OCI-LY1 (cell line): ENCODE data around the gene FHOD3.

Experiments used
- H2AFZ ChIP-seq: fragments of 200-600 bp; sonication (generic), shearing (Covaris generic); 2 replicates; pipeline ENCODE4 v1.6.0; 2014; ENCODE audit warnings: antibody characterized with exemption, mild to moderate bottlenecking, low read length
- H3F3A ChIP-seq: fragments of 200-600 bp; sonication (generic), shearing (Covaris generic); 2 replicates; pipeline ENCODE4 v1.6.0; 2014; ENCODE audit warnings: mild to moderate bottlenecking, antibody characterized with exemption, low read length, moderate library complexity; ENCODE audit not compliant: insufficient read depth
- H3K27ac ChIP-seq: fragments of 200-600 bp; sonication (generic); 2 replicates; pipeline ENCODE4 v1.5.1; 2014; ENCODE audit warnings: low read length, mixed run types, mild to moderate bottlenecking, low read depth; ENCODE audit not compliant: poor library complexity, severe bottlenecking
- H3K27me3 ChIP-seq: fragments of 200-600 bp; sonication (generic); 2 replicates; pipeline ENCODE4 v1.6.0; 2014; ENCODE audit warnings: antibody characterized with exemption, mild to moderate bottlenecking, low read length, moderate library complexity; ENCODE audit not compliant: insufficient read depth
- H3K36me3 ChIP-seq: fragments of 200-600 bp; sonication (generic); 2 replicates; pipeline ENCODE4 v1.6.1; 2014; ENCODE audit warnings: mild to moderate bottlenecking, antibody characterized with exemption, low read length, moderate library complexity, mixed read lengths; ENCODE audit not compliant: insufficient read depth
- H3K4me1 ChIP-seq: fragments of 200-600 bp; sonication (generic); 2 replicates; pipeline ENCODE4 v1.5.1; 2014; ENCODE audit warnings: mild to moderate bottlenecking, low read length, moderate library complexity; ENCODE audit not compliant: insufficient read depth, severe bottlenecking
- H3K4me2 ChIP-seq: fragments of 200-600 bp; sonication (generic), shearing (Covaris generic); 2 replicates; pipeline ENCODE4 v1.6.1; 2014; ENCODE audit warnings: low read length
- H3K4me3 ChIP-seq: fragments of 200-600 bp; sonication (generic); 2 replicates; pipeline ENCODE4 v1.5.1; 2014; ENCODE audit warnings: low read length, low read depth, mild to moderate bottlenecking, mixed read lengths; ENCODE audit not compliant: poor library complexity, severe bottlenecking
- H3K79me2 ChIP-seq: fragments of 200-600 bp; shearing (Covaris generic); 2 replicates; pipeline ENCODE4 v1.6.1; 2016; ENCODE audit warnings: mixed run types, low read length, mixed read lengths; ENCODE audit not compliant: insufficient read depth
- H3K9ac ChIP-seq: fragments of 200-600 bp; sonication (generic), shearing (Covaris generic); 2 replicates; pipeline ENCODE4 v1.6.1; 2014; ENCODE audit warnings: mild to moderate bottlenecking, low read length, mixed read lengths
- H3K9me2 ChIP-seq: fragments of 200-600 bp; sonication (generic), shearing (Covaris generic); 2 replicates; pipeline ENCODE4 v1.6.1; 2014; ENCODE audit warnings: low read depth, mild to moderate bottlenecking, low read length, mixed read lengths
- H3K9me3 ChIP-seq: fragments of 200-600 bp; shearing (Covaris generic); 2 replicates; pipeline ENCODE4 v1.6.1; 2014; ENCODE audit warnings: low read length, mixed read lengths
- H4K20me1 ChIP-seq: fragments of 200-600 bp; sonication (generic), shearing (Covaris generic); 2 replicates; pipeline ENCODE4 v1.6.0; 2016; ENCODE audit warnings: mild to moderate bottlenecking, low read length; ENCODE audit not compliant: insufficient read depth
- CTCF ChIP-seq: fragments of 200-600 bp; sonication (generic), shearing (Covaris generic); IDR thresholded peaks from 2 replicates; pipeline ENCODE4 v1.5.1; 2017; ENCODE audit warnings: mild to moderate bottlenecking, antibody characterized with exemption, low read length, moderate library complexity, mixed read lengths
- EZH2 ChIP-seq: fragments of 200-600 bp; sonication (generic), shearing (Covaris generic); IDR thresholded peaks from 2 replicates; pipeline ENCODE4 v1.8.0; 2017; ENCODE audit warnings: borderline replicate concordance, mixed run types, mild to moderate bottlenecking, antibody characterized with exemption, low read length, moderate library complexity, mixed read lengths

Gene FHOD3

GRCh38 chr18:36680042-36680441 lies 382.5 kb downstream of the FHOD3 start:
- no peaks in the 10 kb centered on the region for H3K9me2 ChIP-seq
- no peaks in the 10 kb centered on the region for H4K20me1 ChIP-seq
- no peaks in the 10 kb centered on the region for H3K4me1 ChIP-seq
- TF ChIP-seq EZH2 (no peak), CTCF (no peak)
- no peak overlapping the region for H2AFZ ChIP-seq
- peaks cover 9% of the 10 kb centered on the region; the same call in 1 of the 2 replicates for H3K9me3 ChIP-seq
- no peak overlapping the region for H3K4me2 ChIP-seq
- no peaks in the 10 kb centered on the region; the same call in 1 of the 2 replicates for H3K36me3 ChIP-seq
- H3K79me2 ChIP-seq, result no peaks in the 10 kb centered on the region
- H3F3A ChIP-seq, result no peaks in the 10 kb centered on the region
- H3K4me3 ChIP-seq, result no peak overlapping the region
- no peaks in the 10 kb centered on the region; the same call in 1 of the 2 replicates for H3K27me3 ChIP-seq
- H3K27ac ChIP-seq, result no peak overlapping the region
- H3K9ac ChIP-seq, result no peak overlapping the region

GRCh38 chr18:36685580-36685979 lies 388.1 kb downstream of the FHOD3 start:
- Histone ChIP-seq H3K9me2 (no peaks in the 10 kb centered on the region), H3F3A (no peaks in the 10 kb centered on the region), H3K4me1 (peaks cover 7% of the 10 kb centered on the region), H3K4me3 (no peak overlapping the region), H3K79me2 (no peaks in the 10 kb centered on the region), H2AFZ (no peak overlapping the region), H3K9ac (no peak overlapping the region), H3K4me2 (no peak overlapping the region), H3K9me3 (0 out of 2 replicates have a peak, but pooled peaks cover 3% of the 10 kb centered on the region), H3K27me3 (peaks cover 6% of the 10 kb centered on the region; the same call in 1 of the 2 replicates), H3K27ac (no peak overlapping the region), H3K36me3 (no peaks in the 10 kb centered on the region; the same call in 1 of the 2 replicates), H4K20me1 (no peaks in the 10 kb centered on the region)
- TF ChIP-seq EZH2 (no peak), CTCF (no peak)

- Histone ChIP-seq H3K27ac (no peak overlapping the region), H2AFZ (no peak overlapping the region), H3K9me3 (0 out of 2 replicates have a peak, but pooled peaks cover 3% of the 10 kb centered on the region), H3K9me2 (no peaks in the 10 kb centered on the region), H3K4me2 (no peak overlapping the region), H3K27me3 (peaks cover 6% of the 10 kb centered on the region; the same call in 1 of the 2 replicates), H3K4me1 (peaks cover 7% of the 10 kb centered on the region), H3K9ac (no peak overlapping the region), H3K79me2 (no peaks in the 10 kb centered on the region), H3K36me3 (no peaks in the 10 kb centered on the region; the same call in 1 of the 2 replicates), H3K4me3 (no peak overlapping the region), H4K20me1 (no peaks in the 10 kb centered on the region), H3F3A (no peaks in the 10 kb centered on the region)
- TF ChIP-seq CTCF (peak; percentile 96), EZH2 (no peak)
Observed at GRCh38 chr18:36688020-36688965, 390.8 kb downstream of the FHOD3 start.
